GM21717 (cell line): Measurements from ENCODE around the gene CPED1.
A peak's percentile ranks its signal among the peaks of the same experiment; 100 is the strongest.
"Not testable (repeated sequence)": the region's sequence is repeated elsewhere in the genome, so short reads cannot be mapped to it uniquely, and the experiment has no call there.

Experiments
- ATAC-seq: cut with Tn5 transposase; IDR thresholded peaks from one replicate; pipeline ENCODE4 v1.9.1; 2021; ENCODE audit warnings: mild to moderate bottlenecking, moderate library complexity; ENCODE audit not compliant: unreplicated experiment

Gene CPED1

GRCh38 chr7:121273467-121274167 lies 285.1 kb downstream of the CPED1 start:
- peak; percentile 34 for ATAC-seq

GRCh38 chr7:121274467-121274866 lies 286.0 kb downstream of the CPED1 start:
- ATAC-seq: no peak

- ATAC-seq: no peak
These were observed 286.7 kb downstream of the CPED1 start for GRCh38 chr7:121275204-121275603.

- ATAC-seq: no peak
These were observed 287.8 kb downstream of the CPED1 start for GRCh38 chr7:121276313-121276712.

GRCh38 chr7:121278120-121279021 lies 289.9 kb downstream of the CPED1 start:
- peak; percentile 98 for ATAC-seq

GRCh38 chr7:121279060-121279620 lies 290.6 kb downstream of the CPED1 start:
- ATAC-seq: peak; percentile 6

GRCh38 chr7:121279822-121280221 lies 291.3 kb downstream of the CPED1 start:
- no peak for ATAC-seq

- ATAC-seq: no peak
These were observed 292.1 kb downstream of the CPED1 start for GRCh38 chr7:121280656-121281055.

GRCh38 chr7:121282129-121282528 lies 293.6 kb downstream of the CPED1 start:
- no peak for ATAC-seq

- ATAC-seq: no peak
These were observed 296.7 kb downstream of the CPED1 start for GRCh38 chr7:121285066-121285667.

GRCh38 chr7:121286186-121286585 lies 297.7 kb downstream of the CPED1 start:
- no peak for ATAC-seq

GRCh38 chr7:121286742-121287734 lies 298.5 kb downstream of the CPED1 start:
- no peak for ATAC-seq

- no peak for ATAC-seq
These were observed 300.4 kb downstream of the CPED1 start for GRCh38 chr7:121288894-121289293.

GRCh38 chr7:121289930-121290329 lies 301.4 kb downstream of the CPED1 start:
- not testable (repeated sequence) for ATAC-seq

GRCh38 chr7:121294448-121294992 lies 306.0 kb downstream of the CPED1 start:
- ATAC-seq: no peak

GRCh38 chr7:121297843-121298242 lies 309.3 kb downstream of the CPED1 start:
- ATAC-seq: no peak

- ATAC-seq: no peak
These were observed 310.3 kb downstream of the CPED1 start for GRCh38 chr7:121298831-121299239.

- no peak for ATAC-seq
These were observed 312.3 kb downstream of the CPED1 start for GRCh38 chr7:121300685-121301420.
